Gastroesophageal sphincter (tissue), 4 donors: ENCODE results near the gene PTBP1. TPM values are rescaled to one million over a fixed set of nuclear protein-coding genes. Genes with fewer than 3 reads are reported as not detected.

Source experiments
- ATAC-seq: fragments of 150-250 bp; one replicate; pipeline ENCODE4 v1.9.1; 2016; ENCODE audit warnings: mild to moderate bottlenecking, moderate library complexity
- H3K27ac ChIP-seq, 4 donors: fragments of 200-600 bp; sonication (generic) in 3 of 4; 1 replicate in 3 of 4; 2 replicates in 1 of 4; pipeline ENCODE4 v1.5.1; 2016 to 2019
- H3K27me3 ChIP-seq: fragments of 200-600 bp; sonication (generic); one replicate; pipeline ENCODE4 v1.5.1; 2019
- H3K36me3 ChIP-seq, 2 donors: fragments of 200-600 bp; sonication (generic); one replicate each; pipeline ENCODE4 v1.5.1; 2019; ENCODE audit warnings: control low read depth in 1 of 2
- H3K4me1 ChIP-seq, 3 donors: fragments of 200-600 bp; sonication (generic); 1 replicate in 2 of 3; 2 replicates in 1 of 3; pipeline ENCODE4 v1.5.1; 2016 to 2019; ENCODE audit warnings: control low read depth in 2 of 3
- H3K4me3 ChIP-seq, 2 donors: fragments of 200-600 bp; sonication (generic); one replicate each; pipeline ENCODE4 v1.5.1; 2019; ENCODE audit warnings: mild to moderate bottlenecking in 1 of 2, moderate library complexity in 1 of 2
- H3K9me3 ChIP-seq, 3 donors: fragments of 200-600 bp; sonication (generic); one replicate each; pipeline ENCODE4 v1.5.1; 2017 to 2019; ENCODE audit warnings: control low read depth in 2 of 3
- CTCF ChIP-seq, 4 experiments: fragments of 200-600 bp in 2 of 4; fragments of 450-650 bp in 2 of 4; sonication (generic) in 1 of 4; IDR thresholded peaks; one replicate each; pipeline ENCODE4 v1.5.1; 2017 to 2019; ENCODE audit warnings: antibody characterized with exemption in 4 of 4, mild to moderate bottlenecking in 2 of 4, moderate library complexity in 2 of 4
- EP300 ChIP-seq: sonication (generic); formaldehyde crosslinking; IDR thresholded peaks from one replicate; pipeline ENCODE4 v1.6.1; 2017; ENCODE audit warnings: antibody characterized with exemption, mild to moderate bottlenecking
- POLR2A ChIP-seq, 2 donors: fragments of 450-650 bp; IDR thresholded peaks; one replicate each; pipeline ENCODE4 v1.6.1; 2017; ENCODE audit warnings: antibody characterized with exemption in 2 of 2, mild to moderate bottlenecking in 2 of 2, moderate library complexity in 1 of 2
- POLR2AphosphoS5 ChIP-seq: sonication (generic); formaldehyde crosslinking; IDR thresholded peaks from one replicate; pipeline ENCODE4 v1.6.1; 2017; ENCODE audit warnings: antibody characterized with exemption
- WGBS, 2 donors: methylation state at CpG; one replicate each; pipeline ENCODE4 v1.1.5; 2018; ENCODE audit warnings: low coverage in 1 of 2; 5-methylcytosine and 5-hydroxymethylcytosine counted together
- total RNA-seq, 4 donors: library from RNA; depleted of rRNA; stranded (reverse); fragments of >200 nt; gene quantifications; one replicate each; pipeline ENCODE4 v1.1.0, GENCODE V29; 2016

PTBP1 gene
- total RNA-seq, 4 donors from 2014 or later = 68.6 to 95.6 (median 79.3) TPM

DNA sequence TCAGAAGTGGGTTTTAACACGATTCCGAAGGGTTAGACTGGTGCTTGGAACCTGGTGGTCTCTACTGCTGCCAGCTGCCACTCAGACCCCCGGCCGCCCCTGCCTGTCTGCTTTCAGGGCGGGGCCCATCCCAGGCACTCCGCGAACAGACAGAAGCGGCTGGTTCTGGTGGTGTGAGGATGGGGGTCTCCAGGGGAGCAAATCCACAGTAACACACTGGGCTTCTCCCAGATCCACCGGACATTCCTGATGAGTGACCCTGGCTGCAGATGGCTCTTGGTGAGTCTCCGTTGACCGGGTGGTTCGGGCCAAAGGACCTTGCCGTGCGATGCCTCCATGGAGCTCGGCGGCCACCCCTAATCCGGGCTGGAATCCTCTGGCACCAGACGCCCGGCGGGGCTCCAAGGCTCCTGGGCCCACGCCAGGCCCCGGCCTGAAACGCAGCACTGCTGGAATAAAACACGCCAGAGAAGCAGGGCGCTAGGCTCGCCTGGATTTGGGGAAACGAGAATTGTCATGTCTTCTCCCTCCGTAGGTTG, 2.1 kb upstream of the PTBP1 start:
- 60% methylated on average over 1 of the region's 28 CpGs; no CpG with 5 or more reads in 1 of the 2 donors for WGBS, 2 donors
- no peak for ATAC-seq
- Histone ChIP-seq H3K27me3 (no peaks in the 10 kb centered on the region), H3K36me3 (peaks cover 0 to 3% of the 10 kb centered on the region in 2 donors), H3K4me1 (peaks cover 0 to 49% (median 27%) of the 10 kb centered on the region in 3 donors), H3K27ac (peak overlapping the region in 2 of 4 donors; percentile 58 to 85), H3K4me3 (no peak overlapping the region), H3K9me3 (no peaks in the 10 kb centered on the region)
- TF ChIP-seq POLR2AphosphoS5 = peak; percentile 15
- no peak for TF ChIP-seq POLR2A (IDR thresholded peaks at IDR 0.05)

DNA sequence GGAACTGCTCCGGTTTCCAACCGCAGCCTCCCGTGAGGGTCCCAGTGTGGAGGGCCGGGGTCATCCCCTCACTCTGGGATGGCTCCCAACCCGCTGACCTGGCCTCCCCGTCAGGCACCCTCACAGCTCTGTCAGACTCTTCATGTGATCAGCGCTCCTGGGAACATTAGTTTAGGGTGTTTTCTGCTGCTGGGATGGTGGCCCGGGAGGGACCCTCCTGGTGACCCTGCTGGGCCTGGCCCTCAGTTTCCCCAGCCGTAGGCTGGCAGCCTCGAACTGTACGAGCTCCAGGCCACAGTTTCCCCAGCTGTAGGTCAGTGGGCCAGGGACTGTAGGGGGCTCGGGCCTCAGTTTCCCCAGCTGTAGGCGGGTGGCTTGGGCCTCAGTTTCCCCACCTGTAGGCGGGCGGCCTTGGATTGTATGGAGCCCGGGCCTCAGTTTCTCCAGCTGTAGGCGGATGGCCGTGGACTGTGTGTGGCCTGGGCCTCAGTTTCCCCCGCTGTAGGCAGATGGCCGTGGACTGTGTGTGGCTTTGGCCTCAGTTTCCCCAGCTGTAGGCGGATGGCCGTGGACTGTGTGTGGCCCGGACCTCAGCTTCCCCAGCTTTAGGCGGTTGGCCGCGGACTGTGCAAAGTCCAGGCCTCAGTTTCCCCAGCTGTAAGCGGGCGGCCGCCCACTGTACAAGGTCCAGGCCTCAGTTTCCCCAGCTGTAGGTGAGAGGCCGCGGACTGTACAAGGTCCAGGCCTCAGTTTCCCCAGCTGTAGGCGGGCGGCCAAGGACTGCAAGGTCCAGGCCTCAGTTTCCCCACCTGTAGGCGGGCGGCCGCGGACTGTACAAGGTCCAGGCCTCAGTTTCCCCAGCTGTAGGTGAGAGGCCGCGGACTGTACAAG, 1.3 kb upstream of the PTBP1 start:
- Histone ChIP-seq H3K4me1 (peaks cover 4 to 54% (median 34%) of the 10 kb centered on the region in 3 donors), H3K36me3 (peaks cover 0 to 11% of the 10 kb centered on the region in 2 donors), H3K27ac (peak overlapping the region in 3 of 4 donors; percentile 49 to 85 (median 84)), H3K4me3 (peak overlapping the region; percentile 48 to 98), H3K9me3 (no peaks in the 10 kb centered on the region), H3K27me3 (no peaks in the 10 kb centered on the region)
- no peak for ATAC-seq
- TF ChIP-seq POLR2A (IDR thresholded peaks at IDR 0.05) = no peak
- WGBS, 2 donors = no CpG with 5 or more reads among the region's 39 CpGs

DNA sequence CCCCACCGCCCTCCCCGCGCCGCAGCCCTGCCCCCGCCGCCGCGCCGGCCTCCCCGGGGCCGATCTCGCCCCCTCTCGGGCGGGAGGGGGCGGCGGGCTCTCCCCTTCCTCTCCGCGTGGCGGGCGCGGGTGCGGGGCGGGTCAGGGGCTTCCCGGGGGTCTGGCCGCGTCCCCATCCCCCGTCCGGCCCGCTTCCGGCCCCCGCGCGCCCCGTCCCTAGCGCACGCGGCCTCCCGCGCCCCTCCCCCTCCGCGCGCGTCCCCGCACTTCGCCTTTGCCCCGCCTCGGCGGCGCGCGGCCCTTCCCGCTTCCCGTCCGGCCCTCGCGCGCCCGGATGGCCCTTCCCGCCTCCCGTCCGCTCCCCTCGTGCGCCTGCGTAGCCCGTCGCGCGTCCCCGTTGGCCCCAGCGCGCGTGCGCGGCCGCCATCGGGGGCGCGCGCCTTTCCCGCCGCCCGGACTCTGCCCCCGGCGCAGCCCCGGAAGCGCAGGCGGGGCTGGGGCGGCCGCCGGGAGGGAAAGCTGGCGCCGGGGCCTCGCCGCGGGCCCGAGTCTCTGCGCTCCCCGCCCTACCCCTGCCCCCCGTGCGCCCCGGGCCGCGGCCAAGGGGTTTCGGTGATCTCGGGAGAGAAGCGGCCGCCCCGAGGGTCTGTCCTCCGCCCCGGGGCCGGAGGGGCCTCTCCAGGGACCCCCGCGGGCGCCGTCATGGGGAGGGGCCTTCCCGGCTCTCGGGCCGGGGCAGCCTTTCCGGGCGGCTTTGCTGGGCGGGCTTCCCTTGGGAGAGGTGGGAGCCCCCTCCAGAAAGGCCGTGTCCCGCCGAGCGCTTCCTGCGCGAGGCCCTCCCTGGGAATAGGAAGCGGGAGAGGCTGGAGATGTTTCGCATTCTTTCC, 519 bp downstream of the PTBP1 start:
- peak; percentile 47 for ATAC-seq
- H3K27ac ChIP-seq = peak overlapping the region; percentile 72 to 100 (median 99)
- no peaks in the 10 kb centered on the region for H3K9me3 ChIP-seq
- peaks cover 0 to 15% of the 10 kb centered on the region in 2 donors for H3K36me3 ChIP-seq
- WGBS, 2 donors = no CpG with 5 or more reads among the region's 129 CpGs
- TF ChIP-seq EP300 (no peak), CTCF (IDR thresholded peaks at IDR 0.05) (no peak), POLR2AphosphoS5 (peak; percentile 86), POLR2A (IDR thresholded peaks at IDR 0.05) (peak in 1 of 2 donors; percentile 37)
- no peaks in the 10 kb centered on the region for H3K27me3 ChIP-seq
- H3K4me3 ChIP-seq = peak overlapping the region; percentile 79 to 98
- peaks cover 5 to 63% (median 53%) of the 10 kb centered on the region in 3 donors for H3K4me1 ChIP-seq

DNA sequence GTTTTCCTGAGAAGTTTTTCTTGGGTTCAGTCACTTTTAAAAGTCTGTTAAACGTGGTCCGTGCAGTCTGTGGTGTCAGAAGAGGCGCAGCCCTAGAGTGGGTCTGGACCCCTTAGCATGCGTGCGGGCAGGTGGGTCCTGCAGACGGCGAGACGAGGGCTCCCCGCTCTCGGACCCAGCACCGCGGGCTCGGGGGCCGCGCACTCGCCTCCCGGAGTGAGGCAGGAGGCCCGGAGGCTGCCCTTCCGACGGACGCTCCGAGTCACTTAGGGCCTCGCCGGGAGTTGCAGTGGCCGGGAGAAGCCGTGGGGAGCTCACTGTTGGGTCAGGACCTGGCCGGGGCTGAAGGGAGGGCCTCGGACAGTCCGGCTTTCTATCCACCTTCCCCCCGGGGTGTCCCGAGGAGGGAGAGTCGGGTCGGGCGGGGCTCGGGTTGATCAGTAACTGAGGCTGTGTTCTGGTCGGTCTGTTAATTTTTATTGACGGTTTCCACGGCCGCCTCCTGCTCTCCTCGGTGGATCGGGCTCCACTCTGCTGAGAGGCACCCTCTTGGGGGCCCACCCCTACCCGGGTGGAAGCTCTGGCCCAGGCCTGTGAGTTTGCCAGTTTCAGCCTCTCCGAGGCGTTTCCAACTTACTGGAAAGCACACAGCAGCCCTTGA, 1.3 kb downstream of the PTBP1 start:
- Histone ChIP-seq H3K36me3 (peaks cover 0 to 19% of the 10 kb centered on the region in 2 donors), H3K4me3 (peak overlapping the region; percentile 79 to 98), H3K27ac (peak overlapping the region in 3 of 4 donors; percentile 99 to 100 (median 99)), H3K27me3 (no peaks in the 10 kb centered on the region), H3K9me3 (no peaks in the 10 kb centered on the region), H3K4me1 (peaks cover 5 to 71% (median 59%) of the 10 kb centered on the region in 3 donors)
- no peak for ATAC-seq
- WGBS, 2 donors = 0% methylated on average over 4 of the region's 44 CpGs; no CpG with 5 or more reads in 1 of the 2 donors
- TF ChIP-seq EP300 = no peak
- no peak for TF ChIP-seq POLR2A (IDR thresholded peaks at IDR 0.05)
- TF ChIP-seq CTCF (IDR thresholded peaks at IDR 0.05) = no peak
- TF ChIP-seq POLR2AphosphoS5 = no peak

GRCh38 chr19:799076-799881, 2.0 kb downstream of the PTBP1 start:
- 6 to 13% methylated on average over 3 to 12 of the region's 28 CpGs for WGBS, 2 donors
- peak overlapping the region; percentile 79 to 98 for H3K4me3 ChIP-seq
- H3K27ac ChIP-seq = peak overlapping the region in 3 of 4 donors; percentile 99 to 100 (median 99)
- peaks cover 5 to 78% (median 62%) of the 10 kb centered on the region in 3 donors for H3K4me1 ChIP-seq
- peak in 2 of 4 experiments; percentile 7 to 11 for TF ChIP-seq CTCF (IDR thresholded peaks at IDR 0.05)
- no peak for TF ChIP-seq POLR2A (IDR thresholded peaks at IDR 0.05)
- H3K27me3 ChIP-seq = no peaks in the 10 kb centered on the region
- no peaks in the 10 kb centered on the region for H3K9me3 ChIP-seq
- H3K36me3 ChIP-seq = peaks cover 0 to 26% of the 10 kb centered on the region in 2 donors
- ATAC-seq = no peak
